Measurements from ENCODE around the gene GATAD2B.

GRCh38 chr1:153789478-153790034, 133.2 kb downstream of the GATAD2B start:
- TF ChIP-seq POLR2AphosphoS5 (IDR thresholded peaks at IDR 0.05; ENCODE audit: borderline replicate concordance, low read depth, low read length), result no peak
- no peak for TF ChIP-seq EZH2 (IDR thresholded peaks at IDR 0.05)
